Femur (tissue), 1 donor: Measurements from ENCODE around the gene ACTMAP.

Experiments
- DNase-seq: peaks from one replicate; pipeline ENCODE4 v3.0.0-alpha.2; 2017

ACTMAP gene

GRCh38 chr19:40717880-40718773, 32.1 kb downstream of the ACTMAP start:
- no peak for DNase-seq

- DNase-seq: no peak
Observed at GRCh38 chr19:40717325-40717879, 32.9 kb downstream of the ACTMAP start.

- DNase-seq: peak; percentile 100
Observed at GRCh38 chr19:40716482-40717324, 33.6 kb downstream of the ACTMAP start, which contains the start of the genes COQ8B and ITPKC. Gene COQ8B, minus strand, starts transcription at chr19:40716886. Its CDS starts 2,254 bp downstream, at chr19:40714632. Gene ITPKC, plus strand, starts transcription at chr19:40717112. Its CDS starts 24 bp downstream, at chr19:40717136.

- no peak for DNase-seq
Observed at GRCh38 chr19:40716031-40716481, 34.2 kb downstream of the ACTMAP start.

GRCh38 chr19:40714441-40715299, 35.6 kb downstream of the ACTMAP start:
- peak; percentile 98 for DNase-seq

GRCh38 chr19:40713939-40714338, 36.3 kb downstream of the ACTMAP start:
- no peak for DNase-seq

GRCh38 chr19:40709817-40710216, 40.5 kb downstream of the ACTMAP start:
- DNase-seq: no peak

- no peak for DNase-seq
Observed at GRCh38 chr19:40707615-40708014, 42.7 kb downstream of the ACTMAP start.

GRCh38 chr19:40705950-40706619, 44.2 kb downstream of the ACTMAP start:
- no peak for DNase-seq

GRCh38 chr19:40705362-40705651, 45.0 kb downstream of the ACTMAP start:
- DNase-seq: peak; percentile 81

GRCh38 chr19:40704491-40705361, 45.6 kb downstream of the ACTMAP start:
- no peak for DNase-seq

- DNase-seq: no peak
Observed at GRCh38 chr19:40703029-40703755, 47.1 kb downstream of the ACTMAP start.

GRCh38 chr19:40702337-40703012, 47.8 kb downstream of the ACTMAP start:
- no peak for DNase-seq

- DNase-seq: no peak
Observed at GRCh38 chr19:40701758-40702157, 48.5 kb downstream of the ACTMAP start.

- DNase-seq: no peak
Observed at GRCh38 chr19:40700083-40700482, 50.2 kb downstream of the ACTMAP start.

- no peak for DNase-seq
Observed at GRCh38 chr19:40697007-40697406, 53.3 kb downstream of the ACTMAP start.

- no peak for DNase-seq
Observed at GRCh38 chr19:40695881-40696280, 54.4 kb downstream of the ACTMAP start.

- DNase-seq: no peak
Observed at GRCh38 chr19:40693896-40694295, 56.4 kb downstream of the ACTMAP start.

GRCh38 chr19:40693150-40693788, 57.0 kb downstream of the ACTMAP start:
- DNase-seq: no peak
